Hepatic stellate cell (primary cell): ENCODE measurements around the gene KDELR3.

Experiments used
- DNase-seq: peaks from one replicate; pipeline ENCODE4 v3.0.0; 2011; ENCODE audit warnings: low spot score

Gene KDELR3

GRCh38 chr22:38467904-38468442 is at the start of gene KDELR3:
TSS of gene KDELR3 (plus strand) at chr22:38468096. CDS start at chr22:38468234, 138 bp downstream.
- DNase-seq = peak; percentile 94

DNA sequence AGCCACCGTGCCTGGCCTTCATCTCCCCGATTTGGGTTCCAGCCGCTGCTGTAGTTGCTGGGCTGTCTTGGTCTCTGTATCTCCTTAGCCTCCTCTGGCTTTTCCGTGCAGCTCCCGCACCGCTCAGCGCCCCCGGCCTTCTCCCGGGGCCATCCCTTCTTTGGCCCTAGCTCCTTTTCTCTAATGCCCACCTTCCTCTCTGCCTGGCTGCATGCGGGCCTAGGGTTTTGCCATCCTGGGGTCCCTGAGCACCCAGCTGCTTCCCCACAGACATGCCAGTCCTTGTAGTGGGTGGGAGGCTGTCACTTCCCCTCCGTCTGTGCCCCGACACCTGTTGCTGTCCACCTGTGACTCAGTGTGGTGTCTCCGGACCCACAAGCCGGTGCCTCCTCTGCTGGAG is 49.3 kb upstream of the KDELR3 start:
- no peak for DNase-seq

GRCh38 chr22:38419121-38419857 is 48.6 kb upstream of the KDELR3 start:
- no peak for DNase-seq

DNA sequence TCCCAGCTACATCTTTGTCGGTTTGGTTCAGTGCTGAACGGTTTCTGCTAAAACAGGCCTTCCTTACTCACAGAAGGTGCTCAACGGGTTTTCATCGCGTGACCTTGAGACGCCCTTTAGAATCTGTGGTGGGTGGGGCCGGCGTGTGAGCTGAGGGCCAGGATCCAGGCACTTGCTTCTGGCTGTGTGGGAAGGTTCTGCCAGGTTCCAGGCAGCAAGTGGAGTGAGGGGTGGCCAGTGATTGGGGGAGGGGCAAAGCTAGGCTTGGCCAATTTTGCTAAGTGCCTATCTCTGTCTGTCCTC is 48.1 kb upstream of the KDELR3 start:
- DNase-seq = no peak

- no peak for DNase-seq
Observed at GRCh38 chr22:38420734-38421133, 47.2 kb upstream of the KDELR3 start.

DNA sequence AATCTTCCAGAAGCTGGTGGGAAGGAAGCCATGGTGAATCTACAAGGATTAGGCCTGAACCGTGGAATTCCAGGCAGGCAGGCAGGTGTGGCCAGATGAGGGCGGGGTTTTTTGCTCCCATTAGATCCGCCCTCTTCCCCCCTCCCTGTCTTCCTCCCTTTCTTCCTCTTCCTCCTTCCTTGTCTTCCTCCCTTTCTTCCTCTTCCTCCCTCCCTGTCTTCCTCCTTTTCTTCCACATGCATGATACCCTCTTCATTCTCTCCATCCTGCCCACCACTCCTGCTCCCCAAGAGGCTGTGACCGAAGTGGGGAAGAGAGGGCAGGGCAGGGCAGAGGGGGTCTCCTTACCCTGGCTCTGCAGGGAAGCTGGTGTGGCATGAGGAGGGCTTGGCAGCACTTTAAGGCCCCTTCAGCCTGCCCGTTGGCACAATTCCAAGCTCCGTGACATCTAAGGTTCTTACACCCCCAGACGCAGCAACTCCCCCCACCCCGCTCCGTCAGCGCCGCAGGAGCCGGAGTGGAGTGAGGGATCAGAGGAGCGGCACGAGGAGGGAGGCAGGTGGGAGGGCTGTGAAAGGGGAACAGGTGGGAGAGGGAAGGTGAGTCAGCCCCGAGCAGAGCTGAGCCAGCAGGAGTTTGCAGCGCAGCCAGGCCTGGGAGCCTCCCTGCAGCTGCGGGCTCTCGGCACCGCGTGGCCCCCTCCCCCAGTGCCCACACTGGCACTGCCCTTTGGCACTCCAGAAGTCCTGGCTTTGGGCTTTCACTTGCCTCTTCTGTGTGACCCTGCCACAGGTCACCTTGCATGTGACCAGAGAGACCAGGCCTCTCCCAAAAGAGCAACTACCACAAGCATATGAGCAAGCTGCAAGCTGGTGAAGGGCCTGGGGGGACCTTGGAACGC is 45.0 kb upstream of the KDELR3 start:
- DNase-seq = no peak

DNA sequence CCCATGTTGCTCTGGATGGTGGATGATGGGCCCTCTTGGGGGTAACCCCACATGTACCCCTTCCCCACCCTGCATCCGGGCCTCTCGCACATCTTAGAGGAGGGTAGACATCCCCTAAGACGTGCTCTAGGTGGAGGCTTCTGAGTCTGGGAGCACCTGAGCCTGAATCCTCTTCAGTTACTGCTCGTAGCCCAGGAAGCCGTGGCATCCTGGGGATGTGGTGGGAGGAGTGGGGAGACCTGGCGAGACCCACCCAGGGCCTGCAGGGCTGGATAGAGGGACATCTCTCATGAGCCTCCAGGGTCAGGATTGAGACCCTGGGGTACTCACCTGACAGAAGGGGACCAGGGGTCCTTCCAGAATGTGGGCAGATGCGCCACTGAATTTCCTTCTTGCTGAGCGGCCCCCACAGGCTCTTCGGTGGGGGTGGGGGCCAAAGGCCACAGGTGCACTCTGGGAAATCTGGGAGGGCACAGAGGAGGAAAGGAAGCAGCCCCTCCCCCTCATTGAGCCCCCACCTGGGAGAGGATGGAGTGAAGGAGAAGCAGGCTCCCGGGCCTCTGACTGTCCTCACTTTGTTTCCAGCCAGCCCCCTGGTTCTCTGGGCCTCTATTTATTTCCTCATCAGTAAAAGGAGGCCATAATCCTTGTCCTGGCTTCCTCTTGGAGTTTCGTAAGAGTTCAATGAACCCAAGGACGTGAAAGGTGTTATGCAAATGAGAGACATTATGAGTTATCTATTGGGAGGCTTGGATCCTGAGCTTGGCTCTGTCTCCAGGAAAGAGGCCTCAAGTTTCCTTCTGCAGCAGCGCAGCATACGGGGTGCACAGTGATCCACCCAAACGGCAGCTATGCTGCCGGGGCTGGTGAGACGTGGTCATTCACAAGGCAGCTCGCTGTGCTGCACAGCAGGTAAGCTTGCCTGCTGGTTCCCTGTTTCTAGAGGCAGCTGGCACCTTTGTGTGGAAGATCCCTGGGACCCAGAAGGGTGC is 44.1 kb upstream of the KDELR3 start:
- DNase-seq = no peak

DNA sequence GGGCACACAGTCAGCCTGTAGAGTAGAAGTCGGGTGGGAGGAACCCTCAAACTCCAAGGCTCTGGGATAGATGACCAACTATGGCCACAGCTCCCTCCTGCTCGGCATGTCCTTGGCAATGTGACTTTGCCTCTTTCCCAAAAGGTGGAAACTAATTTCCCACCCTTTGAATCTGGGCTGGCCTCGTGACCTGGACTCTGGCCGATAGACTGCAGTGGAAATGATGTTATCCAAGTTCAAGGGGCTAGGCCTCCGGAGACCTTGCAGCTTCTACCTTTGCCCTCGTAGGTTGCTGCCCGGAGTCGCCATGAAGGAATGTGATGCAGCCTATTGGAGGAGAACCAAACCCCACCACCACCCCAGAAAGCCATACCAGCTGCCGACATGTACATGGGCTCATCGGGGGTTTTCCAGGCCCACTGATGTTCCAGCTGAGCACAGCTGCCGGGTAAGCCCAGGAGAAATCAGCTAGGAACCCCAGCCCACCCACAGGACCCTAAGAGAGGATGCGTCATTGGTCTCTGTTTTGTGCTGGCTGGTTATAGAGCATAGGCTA is 43.3 kb upstream of the KDELR3 start:
- DNase-seq = no peak

DNA sequence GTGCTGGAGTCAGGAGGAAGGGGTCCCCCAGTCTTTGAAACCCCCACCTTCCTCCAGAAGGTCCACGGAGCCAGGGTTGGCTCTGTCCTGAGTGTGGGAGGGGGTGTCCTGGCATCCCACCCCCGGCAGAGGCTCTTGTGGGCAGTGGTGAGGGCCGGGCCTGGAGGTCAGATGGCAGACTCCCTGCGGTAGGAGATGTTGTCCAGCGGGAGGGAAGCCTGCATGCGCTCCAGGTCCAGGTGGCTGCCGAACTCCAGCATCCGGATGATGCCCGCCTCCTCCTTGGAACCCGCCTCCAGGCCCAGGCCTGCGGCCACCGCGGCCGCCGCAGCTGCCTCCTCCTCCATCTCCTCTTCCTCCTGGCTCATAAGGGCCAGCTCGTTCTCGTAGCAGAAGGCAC is 41.3 kb upstream of the KDELR3 start:
- DNase-seq = no peak

GRCh38 chr22:38427465-38427864 is 40.4 kb upstream of the KDELR3 start:
- DNase-seq = no peak

GRCh38 chr22:38427940-38428339 is 40.0 kb upstream of the KDELR3 start:
- no peak for DNase-seq

- no peak for DNase-seq
Observed at GRCh38 chr22:38428714-38429113, 39.2 kb upstream of the KDELR3 start.

DNA sequence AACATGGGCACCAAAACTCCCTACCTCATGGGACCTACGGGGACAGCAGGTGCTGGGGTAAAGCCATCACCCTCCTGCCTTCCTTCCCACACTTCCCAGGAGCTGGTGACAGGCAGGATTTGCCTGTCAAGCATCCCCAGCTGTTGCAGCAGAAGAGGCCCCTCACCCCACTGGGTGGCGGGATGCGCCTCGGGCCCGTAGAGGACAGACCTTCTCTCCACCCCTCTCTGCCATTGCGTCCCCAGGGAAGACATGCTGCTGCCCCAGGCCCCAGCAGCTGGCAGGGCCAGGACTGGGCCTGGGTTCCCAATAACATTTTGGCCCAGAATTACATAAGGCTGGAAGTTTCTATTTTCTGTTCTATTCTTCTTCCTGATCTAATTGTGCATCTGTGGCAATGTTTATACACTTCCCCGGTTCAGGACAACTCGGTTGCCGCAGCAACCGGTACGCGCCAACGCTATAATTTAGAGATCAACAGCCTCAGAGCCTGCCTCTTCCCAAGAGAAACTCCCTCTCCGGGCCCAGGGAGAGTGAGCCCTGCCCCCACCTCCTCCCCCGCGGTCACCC is 38.3 kb upstream of the KDELR3 start:
- DNase-seq = no peak

GRCh38 chr22:38431266-38432010 is 36.5 kb upstream of the KDELR3 start:
- no peak for DNase-seq

- no peak for DNase-seq
Observed at GRCh38 chr22:38432264-38432663, 35.6 kb upstream of the KDELR3 start.

DNA sequence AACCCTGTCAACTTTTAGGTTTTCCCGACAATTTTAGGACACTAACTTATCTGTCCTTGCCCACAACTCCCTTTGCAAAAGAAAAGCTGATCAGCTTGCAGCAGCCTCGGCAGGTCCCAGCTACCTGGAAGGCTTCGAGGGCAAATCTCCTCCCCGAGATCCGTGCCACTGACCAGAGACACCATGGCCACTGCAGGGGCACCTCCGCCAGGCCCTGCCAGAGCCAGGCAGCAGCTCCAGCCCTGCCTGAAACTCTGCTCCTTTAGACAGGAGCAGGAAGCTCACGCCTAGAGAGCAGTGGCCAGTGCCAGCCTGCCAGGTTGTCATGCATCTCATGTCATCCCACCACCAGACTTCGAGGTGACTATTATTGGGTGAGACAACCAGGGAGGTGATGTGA is 34.0 kb upstream of the KDELR3 start:
- no peak for DNase-seq

DNA sequence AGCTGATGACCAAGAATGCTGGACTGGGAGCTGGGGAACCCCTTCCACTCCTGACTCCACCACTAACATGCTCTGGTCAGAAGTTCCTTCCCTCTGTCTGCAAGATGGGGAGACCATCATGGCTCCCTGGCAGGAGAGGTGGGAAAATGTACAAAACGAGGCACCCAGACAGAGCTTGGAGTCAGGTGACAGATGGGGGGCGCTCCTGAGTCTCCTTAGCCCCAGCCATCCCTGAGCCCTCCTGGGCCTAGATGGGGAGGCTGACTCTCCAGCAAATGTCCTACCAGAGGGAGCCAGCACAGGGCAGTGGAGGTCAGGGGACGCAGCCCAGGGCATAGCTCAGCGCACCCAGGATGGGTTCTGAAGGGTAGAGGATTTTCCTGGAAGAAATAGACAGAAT is 32.9 kb upstream of the KDELR3 start:
- no peak for DNase-seq

- DNase-seq = no peak
Observed at GRCh38 chr22:38435965-38436364, 31.9 kb upstream of the KDELR3 start.

DNA sequence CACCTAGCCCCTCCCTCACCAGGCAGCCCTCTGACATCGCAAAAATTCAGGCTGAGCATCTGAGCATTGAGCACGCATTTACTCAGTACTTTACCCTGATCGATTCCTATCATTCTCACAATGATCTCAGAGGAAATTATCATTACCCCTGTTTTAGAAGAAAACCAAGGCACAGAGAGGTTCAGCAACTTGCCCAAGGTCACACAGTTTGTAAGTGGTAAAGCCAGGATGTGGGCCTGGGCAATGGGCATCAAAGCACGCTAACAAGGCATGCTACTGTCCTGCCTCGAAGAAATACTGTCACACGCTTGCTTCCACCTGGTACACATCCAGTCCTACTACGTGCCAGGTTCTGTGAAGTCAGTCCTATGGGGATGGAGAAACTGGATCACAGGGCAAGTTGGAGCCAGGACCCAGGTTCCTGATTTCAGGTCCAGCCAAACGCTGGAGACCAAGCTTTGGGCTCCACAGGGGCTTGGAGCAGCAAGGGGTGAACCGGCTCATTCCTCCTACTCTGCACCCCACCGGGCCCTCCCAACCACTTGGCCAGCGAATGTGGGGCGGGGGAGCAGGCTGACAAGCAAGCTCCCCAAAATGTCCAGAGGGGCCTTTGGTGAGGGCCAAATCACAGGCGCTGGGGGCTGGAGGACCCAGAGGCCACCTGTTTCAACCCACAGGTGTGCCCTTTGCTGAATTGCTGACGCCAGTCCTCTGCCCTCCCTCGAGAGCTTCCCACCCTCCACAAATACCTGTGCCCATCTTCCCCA is 31.1 kb upstream of the KDELR3 start:
- no peak for DNase-seq

GRCh38 chr22:38437416-38437815 is 30.5 kb upstream of the KDELR3 start:
- no peak for DNase-seq
